Measurements from ENCODE around the gene ACSF2.

- TF ChIP-seq CTCF (IDR thresholded peaks at IDR 0.05) (no peak), EZH2phosphoT487 (IDR thresholded peaks at IDR 0.05) (no peak), EZH2 (IDR thresholded peaks at IDR 0.05) (no peak)
These were observed 46.5 kb upstream of the ACSF2 start for GRCh38 chr17:50379351-50380132.

All from neural progenitor cell (in vitro differentiated cells).